HG03521 (cell line): ENCODE results near the gene GFPT1.
"Not testable (repeated sequence)": the region's sequence is repeated elsewhere in the genome, so short reads cannot be mapped to it uniquely, and the experiment has no call there.

Experiments used
- ATAC-seq: cut with Tn5 transposase; IDR thresholded peaks from one replicate; pipeline ENCODE4 v1.9.1; 2021; ENCODE audit warnings: mild to moderate bottlenecking, moderate library complexity; ENCODE audit not compliant: unreplicated experiment

The GFPT1 gene

DNA sequence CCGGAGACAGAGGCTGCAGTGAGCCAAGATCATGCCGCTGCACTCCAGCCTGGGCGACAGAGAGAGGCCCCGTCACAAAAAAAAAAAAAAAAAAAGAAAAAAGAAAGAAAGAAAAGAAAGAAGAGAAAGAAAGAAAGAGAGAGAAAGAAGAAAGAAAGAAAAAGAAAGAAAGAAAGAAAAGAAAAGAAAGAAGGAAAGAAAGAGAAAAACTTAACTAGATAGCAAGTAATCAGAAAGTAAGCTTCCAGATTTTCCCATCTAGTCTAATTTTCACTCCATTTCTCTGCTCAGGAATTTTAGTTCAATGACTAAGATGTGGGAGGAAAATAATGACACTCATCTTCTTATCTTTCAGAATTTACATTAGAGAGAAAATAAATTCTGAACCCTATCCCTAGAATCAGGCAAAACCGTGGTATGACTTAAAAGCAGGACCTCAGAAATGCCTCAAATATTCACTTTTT is 2.4 kb downstream of the GFPT1 start:
- ATAC-seq: no peak

DNA sequence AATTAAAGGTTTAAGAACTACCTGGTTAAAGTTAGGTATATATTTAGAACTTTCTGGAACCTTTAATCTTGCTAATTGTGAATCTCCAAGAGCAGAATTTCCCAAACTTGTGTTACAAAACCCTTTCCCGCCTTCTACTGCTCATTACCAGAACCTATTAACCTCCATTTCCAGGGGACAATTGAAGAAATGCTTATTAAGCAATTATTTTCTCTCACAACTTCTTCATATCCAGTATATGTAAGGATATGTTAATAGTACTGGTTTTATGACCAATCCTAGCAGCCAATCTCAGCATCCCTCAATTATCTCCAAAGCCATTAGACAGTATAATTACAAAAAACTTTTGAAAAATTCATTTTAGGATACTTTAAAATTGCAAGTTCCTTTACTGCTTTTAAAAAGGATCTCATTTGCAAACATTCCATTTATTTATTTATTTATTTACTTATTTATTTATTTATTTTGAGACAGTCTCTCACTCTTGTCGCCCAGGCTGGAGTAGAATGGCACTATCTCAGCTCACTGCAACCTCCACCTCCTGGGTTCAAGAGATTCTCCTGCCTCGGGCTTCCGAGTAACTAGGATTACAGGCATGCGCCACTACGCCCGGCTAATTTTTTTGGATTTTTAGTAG is 3.7 kb downstream of the GFPT1 start:
- ATAC-seq: no peak

DNA sequence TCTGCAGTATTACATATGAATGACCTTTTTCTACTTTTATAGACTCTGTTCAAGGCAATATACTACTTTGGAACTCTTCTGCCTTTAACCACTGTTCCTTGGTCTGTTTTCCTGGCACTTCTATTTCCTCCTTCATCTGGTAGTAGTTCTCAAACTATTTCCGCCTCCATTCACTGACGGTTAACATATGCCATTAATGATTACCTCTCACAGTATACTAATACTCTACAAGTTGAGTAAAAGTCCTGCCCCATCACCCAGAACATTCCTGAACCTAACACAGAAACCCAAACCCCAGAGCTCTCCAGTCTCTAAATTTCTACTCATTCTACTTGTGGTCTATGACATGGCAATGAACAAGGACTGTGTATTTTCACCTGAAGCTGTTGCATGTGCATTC is 4.5 kb downstream of the GFPT1 start:
- ATAC-seq: no peak

DNA sequence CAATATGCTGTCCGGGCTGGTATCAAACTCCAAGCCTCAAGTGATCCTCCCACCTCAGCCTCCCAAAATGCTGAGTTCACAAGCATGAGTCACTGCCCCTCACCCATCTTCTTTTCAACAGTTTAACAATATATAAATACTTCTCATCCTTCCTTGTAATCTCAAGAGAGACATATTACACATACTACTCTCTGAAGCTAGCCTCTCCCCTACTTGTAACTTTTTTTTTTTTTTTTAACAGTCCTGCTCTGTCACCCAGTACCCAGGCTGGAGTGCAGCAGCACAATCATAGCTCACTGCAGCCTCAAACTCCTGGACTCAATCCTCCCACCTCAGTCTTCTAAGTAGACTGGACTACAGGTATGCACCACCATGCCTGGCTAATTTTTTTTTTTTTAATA is 5.7 kb downstream of the GFPT1 start:
- no peak for ATAC-seq

DNA sequence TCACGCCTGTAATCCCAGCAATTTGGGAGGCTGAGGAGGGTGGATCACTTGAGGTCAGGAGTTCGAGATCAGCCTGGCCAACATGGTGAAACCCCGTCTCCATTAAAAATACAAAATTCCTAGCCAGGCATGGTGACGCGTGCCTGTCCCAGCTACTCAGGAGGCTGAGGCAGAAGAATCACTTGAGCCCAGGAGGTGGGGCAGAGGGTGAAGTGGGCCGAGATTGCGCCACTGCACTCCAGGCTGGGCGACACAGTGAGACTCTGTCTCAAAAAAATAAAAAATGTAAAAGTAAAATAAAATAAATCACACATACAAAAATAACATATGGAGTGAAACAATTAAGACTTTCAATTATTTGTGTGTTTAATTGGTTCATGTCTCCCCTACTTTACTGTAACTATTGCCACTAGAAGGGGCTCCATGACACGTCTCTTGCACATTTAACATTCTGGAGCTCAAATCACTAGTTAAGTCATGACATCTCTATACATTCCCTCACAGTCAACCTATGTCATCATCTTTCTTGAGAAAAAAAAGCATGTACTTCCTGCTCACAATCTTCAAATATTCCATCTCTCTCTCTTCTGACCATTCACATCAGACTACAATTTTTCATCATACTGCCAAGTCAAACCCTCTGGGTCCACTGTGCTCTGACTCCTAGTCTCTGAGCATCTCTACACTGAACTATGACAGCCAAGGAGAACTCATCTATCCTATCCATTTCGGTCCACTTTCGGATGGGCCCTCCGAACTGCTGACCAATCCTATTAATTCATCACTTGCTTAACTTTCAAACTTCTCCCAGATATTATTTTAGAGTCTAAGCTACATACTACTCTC is 6.7 kb downstream of the GFPT1 start:
- ATAC-seq: no peak

DNA sequence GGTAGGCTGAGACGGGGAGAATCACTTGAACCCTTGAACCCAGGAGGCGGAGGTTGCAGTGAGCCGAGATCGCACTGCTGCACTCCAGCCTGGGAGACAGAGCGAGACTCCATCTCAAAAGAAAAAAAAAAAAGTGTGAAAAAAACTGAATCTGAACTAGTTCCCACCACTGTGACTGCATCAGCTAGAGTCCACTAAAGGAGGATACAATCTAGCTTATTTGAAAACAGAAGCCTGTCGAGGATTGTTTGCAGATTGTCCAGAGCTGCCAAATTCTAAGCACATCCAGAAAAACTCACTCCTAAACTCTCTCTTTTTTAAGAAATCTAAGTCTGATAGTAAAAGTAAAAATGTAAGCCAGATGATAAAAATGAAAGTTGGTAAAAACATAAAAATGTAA is 10.6 kb downstream of the GFPT1 start:
- no peak for ATAC-seq

DNA sequence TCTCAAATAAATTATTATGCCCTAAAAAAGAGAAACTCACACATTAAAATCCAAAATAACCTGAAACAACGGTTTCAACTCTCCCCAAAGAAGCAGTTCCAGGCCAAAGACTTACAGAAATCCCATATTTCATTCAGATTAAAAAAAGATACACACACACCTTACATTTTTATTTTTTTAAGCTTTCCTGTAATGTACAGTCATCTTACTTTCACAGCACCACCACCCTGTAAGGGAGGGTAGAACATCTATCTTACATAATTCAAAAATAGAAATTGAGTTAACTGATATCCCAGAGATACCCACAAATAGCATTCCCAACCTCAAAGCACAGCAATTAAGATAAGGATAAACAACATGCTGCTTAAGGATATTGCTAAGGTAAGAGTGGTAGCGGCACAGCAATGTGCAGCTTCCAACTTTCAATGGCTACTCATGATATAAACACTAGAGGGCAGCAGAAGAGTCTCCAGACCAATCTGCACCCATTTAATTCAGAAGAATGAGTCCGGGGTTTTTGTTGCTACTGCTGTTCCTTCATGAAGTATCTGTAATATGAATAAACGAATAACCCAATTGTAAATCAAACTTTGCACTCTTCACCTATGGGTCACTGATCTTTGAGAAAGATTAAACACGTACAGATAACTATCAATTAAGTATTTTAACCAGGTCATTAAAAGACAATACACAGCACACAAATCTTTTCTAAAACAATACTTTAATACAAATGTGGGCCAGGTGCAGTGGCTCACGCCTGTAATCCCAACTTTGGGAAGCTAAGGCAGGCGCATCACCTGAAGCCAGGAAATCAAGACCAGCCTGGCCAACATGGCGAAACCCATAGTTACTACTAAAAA is 11.3 kb downstream of the GFPT1 start:
- ATAC-seq: no peak

DNA sequence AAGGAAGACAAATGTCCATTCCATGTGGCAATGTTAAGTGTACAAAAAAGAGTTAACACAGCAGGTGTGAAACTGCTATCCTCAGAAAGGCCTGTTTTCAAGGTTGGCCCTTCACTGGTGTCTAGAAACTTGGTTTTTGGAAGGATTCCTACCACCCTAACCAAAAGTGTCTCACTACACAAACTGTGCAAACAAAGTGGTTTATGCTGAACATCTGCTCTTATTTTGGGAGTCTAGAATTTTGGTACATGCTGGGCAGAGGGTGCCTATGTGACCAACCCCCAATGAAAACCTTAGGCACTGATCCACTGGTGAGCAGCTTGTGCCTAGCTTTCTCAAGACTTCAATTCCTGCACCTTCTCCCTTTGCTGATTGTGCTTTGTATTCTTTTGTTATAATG is 14.3 kb downstream of the GFPT1 start:
- no peak for ATAC-seq

DNA sequence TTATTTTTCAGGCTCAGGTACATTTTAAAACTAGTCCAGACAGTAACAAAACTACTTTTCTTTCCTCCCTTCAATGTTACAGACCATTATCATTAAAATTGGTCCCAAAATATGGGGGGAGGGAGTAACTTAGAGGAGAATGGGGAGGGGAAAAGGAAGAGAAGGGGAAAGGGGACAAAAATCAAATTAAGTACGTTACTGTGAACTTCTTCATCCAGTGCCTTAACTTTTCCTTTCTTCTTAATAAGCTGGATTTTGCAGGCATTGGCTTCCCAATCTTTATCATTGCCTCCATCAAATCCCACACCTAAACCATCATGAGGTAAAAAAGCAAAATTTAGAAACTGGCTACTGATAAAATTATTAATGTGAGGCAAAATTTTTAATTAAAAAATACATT is 17.2 kb downstream of the GFPT1 start:
- ATAC-seq: no peak

DNA sequence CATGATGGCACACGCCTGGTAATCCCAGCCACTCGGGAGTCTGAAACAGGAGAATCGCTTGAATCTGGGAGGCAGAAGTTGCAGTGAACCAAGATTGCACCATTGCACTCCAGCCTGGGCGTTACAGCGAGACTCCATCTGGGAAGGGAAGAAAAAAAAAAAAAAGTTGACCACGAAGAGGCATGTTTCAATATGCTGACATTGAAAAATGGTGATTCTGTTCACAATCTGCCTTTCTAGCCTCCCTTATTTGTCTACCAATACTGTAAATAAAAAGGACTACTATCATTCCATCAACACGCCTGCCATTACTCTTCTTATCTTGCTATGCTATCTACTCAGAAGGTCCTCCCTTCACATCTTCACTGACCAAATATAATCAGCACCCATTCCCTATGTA is 18.4 kb downstream of the GFPT1 start:
- ATAC-seq: no peak

DNA sequence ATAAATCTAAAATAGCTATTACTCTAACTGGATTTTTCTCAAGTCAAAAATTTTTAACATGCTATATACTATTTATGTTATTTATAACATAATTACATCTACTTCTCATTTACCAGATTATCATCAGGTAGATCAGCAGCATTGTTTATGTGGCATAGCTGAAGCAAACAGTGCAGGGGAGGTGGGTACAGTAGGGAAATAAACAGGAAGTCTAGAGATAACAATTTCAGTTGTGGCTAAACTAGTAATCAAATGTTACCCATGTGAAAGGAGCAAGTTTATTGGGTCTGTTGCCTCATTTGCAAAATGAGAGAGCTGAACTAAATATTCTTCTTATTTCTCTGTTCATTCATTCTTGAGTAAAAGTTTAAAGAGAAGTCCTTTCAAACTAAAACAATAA is 27.7 kb downstream of the GFPT1 start:
- ATAC-seq: no peak

DNA sequence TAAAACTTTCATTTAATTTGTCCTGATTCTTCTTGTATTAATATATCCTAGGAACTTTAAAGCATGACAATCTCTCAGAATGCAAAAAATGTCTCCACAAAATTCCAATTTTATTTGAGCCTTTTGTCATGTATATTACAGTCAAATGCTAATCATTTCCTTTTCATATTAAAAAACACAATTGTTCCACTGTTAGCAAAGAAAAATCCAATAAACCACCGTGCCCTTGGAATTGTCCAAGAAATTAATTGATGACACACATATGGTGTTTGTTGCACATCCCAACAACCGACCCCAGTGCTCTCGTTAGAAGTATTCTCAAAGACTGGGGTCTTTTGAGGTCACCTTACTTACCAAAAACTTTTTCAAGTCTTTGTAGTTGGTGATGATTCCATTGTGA is 28.1 kb downstream of the GFPT1 start:
- no peak for ATAC-seq

DNA sequence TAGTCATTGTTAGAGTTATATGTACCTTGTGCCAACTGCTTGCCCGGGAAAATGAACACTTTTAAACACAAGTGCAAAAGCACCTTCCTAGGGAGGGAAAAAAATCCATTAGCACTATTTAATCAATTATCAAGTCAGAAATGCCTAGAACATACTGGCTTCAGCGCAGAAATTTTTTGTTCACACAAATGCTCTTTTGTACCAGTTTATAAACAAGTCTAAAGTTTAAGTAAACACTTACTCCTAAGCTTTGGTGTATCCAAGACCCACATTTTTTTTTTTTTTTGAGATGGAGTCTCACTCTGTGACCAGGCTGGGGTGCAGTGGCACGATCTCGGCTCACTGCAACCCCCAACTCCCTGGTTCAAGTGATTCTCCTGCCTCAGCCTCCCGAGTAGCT is 30.6 kb downstream of the GFPT1 start:
- ATAC-seq: no peak

DNA sequence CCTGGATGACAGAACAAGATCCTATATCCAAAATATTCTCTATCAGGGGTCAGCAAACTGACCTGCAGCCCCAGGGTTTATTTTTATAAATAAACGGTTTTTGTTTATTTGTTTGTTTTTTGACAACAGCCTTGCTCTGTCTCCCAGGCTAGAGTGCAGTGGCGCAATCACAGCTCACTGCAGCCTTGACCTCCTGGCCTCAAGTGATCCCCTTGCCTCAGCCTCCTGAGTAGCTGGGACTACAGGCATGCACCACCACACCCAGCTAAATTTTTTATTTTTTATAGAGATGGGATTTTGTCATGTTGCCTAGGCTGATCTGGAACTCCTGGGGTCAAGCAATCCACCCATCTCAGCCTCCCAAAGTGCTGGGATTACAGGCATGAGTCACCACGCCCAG is 32.1 kb downstream of the GFPT1 start:
- ATAC-seq: not testable (repeated sequence)

DNA sequence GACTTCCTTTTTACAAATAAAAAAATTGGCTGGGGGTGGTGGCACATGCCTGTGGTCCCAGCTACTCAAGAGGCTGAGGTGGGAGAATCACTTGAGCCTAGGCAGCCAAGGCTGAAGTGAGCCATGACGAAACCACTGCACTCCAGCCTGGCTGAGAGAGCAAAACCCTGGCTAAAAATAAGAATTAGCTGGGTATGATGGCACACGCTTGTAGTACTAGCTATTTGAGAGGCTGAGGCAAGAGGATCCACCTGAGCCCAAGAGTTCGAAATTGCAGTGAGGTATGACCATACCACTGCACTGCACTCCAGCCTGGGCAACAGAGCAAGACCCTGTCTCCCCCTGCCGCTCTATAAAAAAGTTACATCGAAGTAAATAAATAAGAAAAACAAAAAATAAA is 33.7 kb downstream of the GFPT1 start:
- no peak for ATAC-seq

DNA sequence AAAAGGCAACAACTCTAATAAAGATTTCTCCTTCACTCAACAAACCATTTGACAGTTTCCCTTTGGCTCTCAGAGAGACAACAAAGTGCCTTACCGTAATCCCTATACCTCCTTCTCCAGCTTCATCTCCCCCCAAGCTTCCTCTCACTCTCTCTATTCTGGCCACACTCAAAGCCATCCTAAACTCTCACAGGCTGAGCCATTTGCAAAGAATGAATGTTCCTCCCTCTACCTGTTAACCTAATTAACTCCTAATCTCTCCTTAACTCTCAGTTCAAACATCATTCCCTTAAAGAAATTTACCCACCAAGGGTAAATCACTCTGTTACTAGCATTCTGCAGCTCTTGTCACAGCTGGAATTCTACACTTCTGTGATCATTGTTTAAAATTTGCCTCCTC is 38.2 kb downstream of the GFPT1 start:
- ATAC-seq: no peak

DNA sequence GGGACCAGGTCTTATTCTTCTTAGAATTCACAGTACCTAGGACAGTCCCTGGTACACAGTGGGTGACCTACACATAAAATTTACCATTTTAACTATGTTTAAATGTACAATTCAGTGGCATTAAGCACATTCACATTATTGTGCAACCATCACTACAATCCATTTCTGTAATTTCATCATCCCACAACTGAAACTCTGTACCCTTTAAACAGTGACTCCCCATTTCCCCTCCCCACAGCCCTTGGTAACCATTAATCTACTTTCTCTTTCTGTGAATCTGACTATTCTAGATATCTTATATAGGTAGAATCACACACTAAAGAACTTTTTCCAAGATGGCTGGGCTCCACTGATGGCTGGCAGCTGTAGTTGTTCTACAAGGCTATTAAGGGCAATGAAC is 41.6 kb downstream of the GFPT1 start:
- no peak for ATAC-seq

DNA sequence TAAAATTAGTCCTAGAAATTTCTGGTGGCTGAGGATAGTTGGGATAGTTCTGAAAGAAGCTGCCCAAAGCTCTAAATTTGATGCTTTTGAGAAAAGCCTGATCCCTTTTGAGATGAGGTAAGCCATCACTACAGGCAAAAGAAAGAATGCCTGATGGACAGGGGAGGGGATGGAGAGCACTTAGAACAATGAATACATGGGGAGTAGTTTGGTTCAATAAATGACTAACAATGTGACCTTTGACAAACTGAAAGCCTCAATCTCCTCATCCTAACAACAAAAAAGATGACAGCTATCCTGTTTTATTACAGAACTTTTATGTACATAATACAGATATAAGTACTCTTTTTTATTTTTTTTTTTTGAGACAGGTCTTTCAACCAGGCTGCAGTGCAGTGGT is 42.7 kb downstream of the GFPT1 start:
- no peak for ATAC-seq

DNA sequence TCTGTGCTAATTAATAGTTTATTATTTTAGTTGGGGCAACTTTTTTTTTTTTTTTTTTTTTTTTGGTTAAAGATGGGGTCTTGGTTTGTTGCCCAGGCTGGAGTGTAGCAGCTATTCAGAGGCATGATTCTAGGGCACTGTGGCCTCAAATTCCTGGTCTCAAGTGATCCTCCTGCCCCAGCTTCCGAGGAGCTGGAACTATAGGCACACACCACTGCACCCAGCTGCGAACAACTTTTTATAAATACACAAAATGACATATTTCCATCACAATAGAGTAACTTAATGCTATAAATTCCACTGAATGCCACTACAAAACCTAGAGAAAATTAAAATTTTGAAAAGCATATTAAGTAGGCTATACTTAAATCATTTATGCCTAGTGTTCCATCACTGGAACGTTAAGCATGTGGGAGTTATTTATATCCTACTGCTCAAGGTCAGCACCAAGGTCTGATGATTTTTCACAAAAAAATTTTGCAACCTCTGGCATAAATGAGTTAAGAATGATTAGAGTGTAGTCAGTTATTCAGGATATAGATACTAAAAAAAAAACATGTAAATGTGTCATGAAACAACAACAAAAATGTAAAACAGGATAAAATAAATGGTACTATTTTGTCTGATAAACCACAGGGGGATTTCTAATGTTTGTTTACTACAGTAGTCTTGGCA is 46.8 kb downstream of the GFPT1 start:
- ATAC-seq: no peak

DNA sequence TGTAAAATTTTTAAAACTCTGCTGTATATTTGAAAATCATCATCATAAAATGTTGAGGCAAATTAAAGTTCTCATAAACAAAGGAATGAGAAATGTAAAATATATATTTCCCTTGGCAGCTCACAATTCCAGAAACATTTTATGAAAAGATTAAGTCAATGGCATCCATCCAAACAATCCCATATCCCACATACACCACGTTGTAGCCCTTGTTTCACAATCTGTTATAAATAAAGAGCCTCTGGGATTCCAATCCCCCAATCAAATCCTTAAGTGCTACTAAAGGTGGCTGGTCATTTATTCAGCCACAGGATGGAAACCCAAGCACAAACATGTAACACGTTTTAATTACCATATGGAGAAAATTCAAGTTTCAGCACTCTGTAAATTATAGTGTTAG is 51.7 kb downstream of the GFPT1 start:
- no peak for ATAC-seq

DNA sequence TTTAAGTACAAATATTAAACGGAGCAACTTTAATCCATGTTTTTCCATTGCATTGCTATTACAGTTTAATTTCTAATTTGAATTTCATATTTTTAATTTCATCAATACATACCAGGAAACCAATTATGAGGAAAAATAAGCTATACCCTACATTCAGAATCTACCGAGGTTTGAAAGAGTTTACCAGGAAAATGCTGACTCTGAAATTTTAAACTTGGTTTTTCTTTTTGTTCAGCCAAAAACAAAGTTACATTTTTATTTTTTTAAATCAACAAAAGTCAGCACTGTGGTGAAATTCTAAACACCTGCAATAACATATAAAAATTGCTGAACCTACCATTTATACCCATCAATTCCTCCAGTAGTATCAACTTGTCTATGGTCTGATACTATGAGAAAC is 53.7 kb downstream of the GFPT1 start:
- ATAC-seq: no peak
